HS-5 (cell line): ENCODE results near the gene MCRS1.

Experiments
- DNase-seq: peaks from one replicate; pipeline ENCODE4 v3.0.0-alpha.2; 2012; ENCODE audit warnings: low read depth

MCRS1 gene

DNA sequence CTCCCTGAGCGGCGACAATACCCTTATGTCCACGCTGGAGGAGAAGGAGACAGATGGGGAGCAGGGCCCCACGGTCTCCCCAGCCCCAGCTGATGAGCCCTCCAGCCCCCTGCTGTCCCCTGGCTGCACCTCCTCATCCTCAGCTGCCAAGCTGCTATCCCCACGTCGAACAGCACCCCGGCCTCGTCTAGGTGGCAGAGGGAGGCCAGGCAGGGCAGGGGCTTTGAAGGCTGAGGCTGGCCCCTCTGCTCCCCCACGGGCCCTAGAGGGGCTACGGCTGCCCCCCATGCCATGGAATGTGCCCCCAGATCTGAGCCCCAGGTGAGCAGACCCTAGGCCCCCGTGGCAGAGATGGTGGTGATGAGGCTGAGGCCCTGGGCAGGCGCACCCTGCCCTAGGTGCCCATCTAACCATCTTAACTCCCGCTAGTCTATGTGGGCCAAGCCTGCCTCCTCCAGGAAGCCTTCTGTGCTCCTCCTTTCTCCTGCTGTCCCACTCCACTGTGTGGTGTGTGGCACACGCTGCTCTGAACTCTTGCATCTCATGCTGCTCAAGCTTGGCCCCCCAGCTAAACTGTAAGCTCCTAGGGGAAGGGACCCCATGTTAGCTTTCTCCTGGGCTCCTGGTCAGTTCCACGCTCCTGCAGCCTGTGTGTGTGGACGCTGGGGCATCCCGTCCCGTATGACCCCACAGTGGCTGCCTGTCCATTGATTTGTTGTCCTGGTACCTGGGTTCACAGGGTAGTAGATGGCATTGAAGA, 12.1 kb downstream of the MCRS1 start:
- DNase-seq, result no peak

DNA sequence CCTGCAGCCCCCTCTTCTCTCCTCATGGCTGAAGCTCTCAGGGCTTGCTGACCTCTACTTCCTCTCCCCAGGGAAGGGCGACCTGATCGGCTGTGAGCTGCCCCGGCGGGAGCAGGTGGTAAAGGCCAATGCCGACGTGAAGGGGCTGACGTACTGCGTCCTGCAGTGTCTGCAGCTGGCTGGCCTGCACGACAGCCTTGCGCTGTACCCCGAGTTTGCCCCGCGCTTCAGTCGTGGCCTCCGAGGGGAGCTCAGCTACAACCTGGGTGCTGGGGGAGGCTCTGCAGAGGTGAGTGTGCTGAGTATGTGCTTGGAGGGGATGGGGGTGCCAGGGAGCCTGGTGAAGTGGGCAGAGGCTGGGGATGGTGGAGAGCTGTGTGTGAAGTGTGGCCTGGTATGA, 13.7 kb downstream of the MCRS1 start:
- DNase-seq, result no peak

DNA sequence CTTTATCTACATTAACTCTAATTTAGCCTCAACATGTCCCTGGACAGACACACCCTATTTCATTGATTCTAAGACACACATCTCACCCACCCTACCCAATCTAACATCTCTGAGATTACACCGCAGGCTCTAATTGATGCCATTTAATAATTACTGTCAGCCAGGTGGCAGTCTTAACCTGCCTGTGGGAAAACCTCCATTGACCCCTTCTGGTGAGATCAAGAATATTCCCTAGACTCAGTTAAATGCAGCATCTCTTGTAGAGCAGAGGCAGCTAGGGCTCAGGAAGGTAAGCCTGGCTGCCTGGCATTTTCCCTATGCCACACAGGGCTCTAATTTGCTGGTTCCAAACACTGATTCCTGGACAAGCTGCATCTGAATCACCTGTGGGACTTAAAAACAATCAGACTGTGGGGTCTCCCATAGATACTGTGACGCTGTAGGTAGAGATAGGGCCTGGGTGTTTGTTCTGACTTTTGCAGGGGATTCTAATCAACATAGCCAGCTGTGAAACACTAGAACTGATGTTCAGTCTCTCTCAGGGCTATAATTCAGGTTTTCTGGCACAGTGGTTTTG, 14.3 kb downstream of the MCRS1 start:
- DNase-seq, result no peak

DNA sequence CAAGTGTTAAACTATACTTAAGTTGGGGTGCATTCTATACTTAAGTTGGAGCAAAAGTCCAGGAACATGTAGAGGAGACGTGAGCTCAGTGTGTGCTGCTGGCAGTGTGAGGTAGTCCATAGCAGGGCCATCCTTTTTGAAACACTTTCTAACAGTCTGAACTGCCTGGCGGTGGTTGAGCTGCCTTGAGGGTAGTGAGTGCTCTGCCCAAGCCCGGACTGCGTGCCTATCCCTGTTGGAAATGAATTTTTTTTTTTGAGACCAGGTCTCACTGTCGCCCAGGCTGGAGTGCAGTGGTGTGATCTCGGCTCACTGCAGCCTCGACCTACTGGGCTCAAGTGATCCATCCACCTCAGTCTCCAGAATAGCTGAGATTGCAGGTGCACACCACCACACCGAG, 15.0 kb downstream of the MCRS1 start:
- no peak for DNase-seq

DNA sequence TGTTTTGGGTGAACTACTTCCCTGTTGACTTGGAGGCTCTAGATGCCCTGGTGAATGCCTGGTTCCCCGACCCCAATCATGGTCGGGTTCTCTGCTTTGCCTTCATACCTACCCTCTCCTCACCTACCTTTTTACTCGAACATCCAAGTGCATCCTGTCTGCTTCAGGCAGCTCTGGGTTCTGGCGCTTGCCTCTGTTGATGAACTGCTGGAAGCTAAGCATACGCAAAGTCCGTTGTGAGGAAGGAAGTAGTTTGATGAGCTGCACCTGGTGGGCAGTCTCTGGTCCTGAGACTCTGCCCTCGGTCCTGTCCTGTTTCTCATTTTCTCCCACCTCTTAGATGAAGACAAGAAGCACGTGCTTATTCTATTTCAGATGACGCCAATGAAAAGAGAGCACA, 15.5 kb downstream of the MCRS1 start:
- DNase-seq, result no peak

DNA sequence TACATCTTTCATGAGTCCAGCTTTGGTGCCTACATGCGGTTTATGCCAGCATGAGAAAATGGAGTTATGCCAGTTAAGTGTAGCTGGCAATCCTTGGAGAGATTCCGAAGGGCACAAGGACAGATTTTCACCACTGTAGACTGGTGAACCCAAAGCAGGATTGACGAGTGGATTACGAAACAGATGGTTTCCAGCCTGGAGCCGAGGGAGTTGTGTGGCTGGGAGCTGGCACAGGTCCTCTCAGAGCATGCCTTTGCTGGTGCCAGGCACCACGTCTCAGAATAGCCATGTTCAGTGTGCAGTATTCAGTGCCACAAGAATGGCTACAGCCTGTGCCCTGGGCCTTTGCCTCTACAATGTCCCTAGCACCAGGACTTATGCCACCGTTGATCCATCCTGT, 15.9 kb downstream of the MCRS1 start:
- no peak for DNase-seq

DNA sequence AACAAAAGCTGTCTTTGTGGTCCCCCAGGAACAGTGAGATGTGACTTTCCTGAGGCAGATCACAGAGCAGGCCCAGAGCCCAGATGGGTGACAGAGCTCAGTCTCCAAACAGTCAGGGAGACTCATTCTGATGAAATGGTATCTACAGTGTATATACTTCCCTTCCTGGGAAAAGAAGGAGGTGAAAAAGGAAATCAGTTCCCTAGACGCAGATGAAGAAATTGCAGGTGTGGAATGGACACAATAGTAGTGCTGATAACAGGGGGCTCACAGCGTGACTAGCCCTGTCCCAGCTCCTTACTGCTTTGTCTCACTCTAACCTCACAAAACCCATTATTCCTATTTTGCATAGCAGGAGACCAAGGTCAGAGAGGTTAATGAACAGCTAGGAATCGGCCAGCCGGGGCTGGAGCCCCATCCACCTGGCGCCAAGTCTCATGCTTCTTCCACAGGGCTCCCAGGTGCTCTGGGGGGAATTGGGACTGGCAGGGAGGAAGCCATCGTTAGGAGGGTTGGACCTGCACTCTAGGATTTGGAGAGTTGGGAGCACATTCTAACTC, 17.2 kb downstream of the MCRS1 start:
- no peak for DNase-seq

DNA sequence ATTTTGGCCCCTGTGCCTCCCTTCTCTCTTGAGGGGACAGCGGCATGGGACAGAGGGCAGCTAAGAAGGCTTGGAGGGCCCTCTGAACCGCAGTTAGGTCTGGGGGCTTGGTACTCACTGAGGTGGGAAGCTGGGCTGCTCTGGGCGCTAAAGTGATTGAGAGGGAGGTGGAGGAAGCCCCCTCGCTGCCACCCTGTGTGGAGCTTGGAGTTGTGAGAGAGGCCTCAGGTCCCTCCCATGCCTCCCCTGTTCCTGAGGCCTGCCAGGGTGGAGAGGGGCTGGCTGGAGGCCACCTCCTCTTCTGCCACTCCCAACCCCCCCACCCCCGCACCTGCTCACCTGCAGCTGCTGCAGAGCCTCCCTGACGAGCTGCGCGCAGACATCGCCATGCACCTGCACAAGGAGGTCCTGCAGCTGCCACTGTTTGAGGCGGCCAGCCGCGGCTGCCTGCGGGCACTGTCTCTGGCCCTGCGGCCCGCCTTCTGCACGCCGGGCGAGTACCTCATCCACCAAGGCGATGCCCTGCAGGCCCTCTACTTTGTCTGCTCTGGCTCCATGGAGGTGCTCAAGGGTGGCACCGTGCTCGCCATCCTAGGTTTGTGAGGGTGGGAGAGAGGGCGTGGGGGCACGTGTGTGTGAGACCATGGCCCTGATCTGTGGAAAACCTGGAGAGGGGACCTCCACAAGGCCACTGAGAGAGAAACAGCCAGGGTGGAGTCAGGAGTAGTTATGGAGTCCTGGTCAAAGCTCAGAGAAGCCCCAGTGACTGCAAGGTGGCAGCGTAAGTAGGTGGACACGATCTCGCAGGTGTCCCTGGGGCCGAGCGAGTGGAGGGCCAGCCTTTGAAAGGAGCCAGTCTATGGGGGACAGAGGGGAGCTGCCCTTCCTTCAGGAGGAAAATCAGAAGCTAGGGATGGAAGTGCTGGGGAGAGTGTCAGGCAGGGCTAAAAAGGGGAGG, 17.9 kb downstream of the MCRS1 start:
- DNase-seq, result no peak

DNA sequence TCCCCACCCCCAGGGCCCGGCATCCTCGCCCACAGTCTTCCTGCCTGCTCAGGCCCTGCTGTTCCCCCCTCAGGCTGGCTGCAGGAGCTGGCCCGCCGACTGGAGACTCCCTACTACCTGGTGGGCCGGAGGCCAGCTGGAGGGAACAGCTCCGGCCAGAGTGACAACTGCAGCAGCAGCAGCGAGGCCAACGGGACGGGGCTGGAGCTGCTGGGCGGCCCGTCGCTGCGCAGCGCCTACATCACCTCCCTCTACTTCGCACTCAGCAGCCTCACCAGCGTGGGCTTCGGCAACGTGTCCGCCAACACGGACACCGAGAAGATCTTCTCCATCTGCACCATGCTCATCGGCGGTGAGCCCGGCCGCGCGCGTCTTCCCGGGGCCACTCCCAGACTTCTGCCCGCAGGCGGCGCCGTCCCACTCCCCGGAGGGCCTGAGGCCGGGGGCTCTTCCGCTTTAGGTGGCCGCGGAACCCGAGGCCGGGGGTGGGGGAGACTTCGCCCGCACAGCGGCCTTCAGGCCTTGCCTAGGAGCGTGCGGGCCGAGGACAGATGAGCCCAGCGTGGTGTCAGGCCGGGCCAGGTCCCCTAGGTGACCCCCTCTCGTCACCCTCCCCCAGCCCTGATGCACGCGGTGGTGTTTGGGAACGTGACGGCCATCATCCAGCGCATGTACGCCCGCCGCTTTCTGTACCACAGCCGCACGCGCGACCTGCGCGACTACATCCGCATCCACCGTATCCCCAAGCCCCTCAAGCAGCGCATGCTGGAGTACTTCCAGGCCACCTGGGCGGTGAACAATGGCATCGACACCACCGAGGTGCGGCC, 18.9 kb downstream of the MCRS1 start:
- DNase-seq, result no peak

DNA sequence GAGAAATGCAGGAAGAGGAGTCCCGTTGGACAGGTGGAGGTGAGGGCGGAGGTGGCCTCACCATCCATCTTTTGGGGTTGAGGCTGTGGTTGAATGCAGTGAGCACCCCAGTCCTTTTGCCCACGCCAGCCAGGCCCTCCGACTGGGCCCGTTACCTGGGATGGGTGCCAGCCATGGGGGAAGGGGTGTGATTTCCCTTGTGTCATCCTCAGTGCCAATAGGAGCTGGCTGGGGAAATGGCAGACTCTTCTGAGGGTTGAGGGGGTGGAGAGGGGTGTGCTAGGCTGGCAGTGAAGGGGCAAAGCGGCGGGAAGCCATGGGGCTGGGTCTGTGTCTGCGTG, 19.5 kb downstream of the MCRS1 start:
- DNase-seq, result no peak

DNA sequence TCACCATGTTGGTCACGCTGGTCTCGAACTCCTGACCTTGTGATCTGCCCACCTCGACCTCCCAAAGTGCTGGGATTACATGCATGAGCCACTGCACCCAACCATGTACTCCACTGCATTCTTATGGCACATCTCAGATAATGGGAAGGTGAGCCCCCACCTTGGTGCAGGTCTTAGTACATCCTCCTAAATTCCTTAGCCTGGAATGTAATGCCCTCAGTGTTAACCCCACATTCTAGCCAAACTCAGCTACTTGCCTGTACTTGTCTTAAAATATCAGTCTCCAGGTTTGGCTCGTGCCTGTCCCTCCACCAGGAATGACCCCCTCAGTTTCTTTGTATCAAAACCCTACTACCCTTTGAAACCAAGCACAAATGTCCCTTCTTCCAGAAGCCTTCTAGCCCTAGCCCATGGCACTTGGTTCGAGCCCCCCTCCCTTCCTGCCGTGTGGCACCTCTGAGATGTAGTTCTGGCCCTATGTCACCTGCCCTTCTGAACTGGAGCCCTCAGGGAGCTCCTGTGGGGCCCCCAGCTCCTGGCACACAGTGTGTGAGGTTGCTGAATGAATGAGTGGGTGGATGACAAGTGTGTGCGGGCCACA, 20.8 kb downstream of the MCRS1 start:
- no peak for DNase-seq

DNA sequence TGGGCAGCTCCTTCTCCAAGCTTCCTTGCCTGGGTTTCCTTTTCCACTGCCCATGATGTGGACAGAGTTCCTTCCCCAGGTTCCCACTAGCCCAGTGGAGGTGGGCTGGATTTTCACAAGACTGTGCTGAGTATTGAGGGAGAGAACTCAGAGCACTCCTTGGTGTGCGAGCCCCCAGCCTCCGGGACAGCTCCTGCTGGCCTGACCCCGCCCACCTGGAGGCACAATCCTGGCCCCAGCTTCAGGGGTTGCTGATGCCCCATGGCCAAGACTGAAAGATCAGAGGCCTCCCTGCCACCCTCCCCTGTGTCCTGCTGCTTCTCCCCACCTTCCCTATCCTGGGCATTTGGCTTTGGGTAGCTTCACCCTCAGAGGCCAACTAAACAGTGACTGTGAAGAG, 21.5 kb downstream of the MCRS1 start:
- DNase-seq, result no peak

DNA sequence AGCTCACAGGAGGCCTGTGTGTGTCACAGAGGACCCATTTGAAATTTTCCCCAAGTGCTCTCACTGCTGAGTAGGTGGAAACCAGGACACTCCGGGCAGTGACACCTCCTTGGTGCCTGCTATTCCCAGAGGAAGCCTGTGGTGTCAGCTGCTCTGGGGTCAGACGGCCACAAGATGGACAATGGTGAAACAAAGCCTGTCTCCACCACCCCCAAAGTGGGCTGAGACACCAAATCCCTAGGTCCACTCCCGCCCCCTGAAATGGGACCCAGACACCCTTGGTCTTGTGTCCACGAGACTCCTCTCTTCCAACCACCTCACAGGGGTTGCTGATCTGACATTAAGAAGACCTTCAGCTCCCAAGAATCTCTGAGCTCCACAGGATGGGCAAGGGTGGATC, 22.1 kb downstream of the MCRS1 start:
- no peak for DNase-seq

DNA sequence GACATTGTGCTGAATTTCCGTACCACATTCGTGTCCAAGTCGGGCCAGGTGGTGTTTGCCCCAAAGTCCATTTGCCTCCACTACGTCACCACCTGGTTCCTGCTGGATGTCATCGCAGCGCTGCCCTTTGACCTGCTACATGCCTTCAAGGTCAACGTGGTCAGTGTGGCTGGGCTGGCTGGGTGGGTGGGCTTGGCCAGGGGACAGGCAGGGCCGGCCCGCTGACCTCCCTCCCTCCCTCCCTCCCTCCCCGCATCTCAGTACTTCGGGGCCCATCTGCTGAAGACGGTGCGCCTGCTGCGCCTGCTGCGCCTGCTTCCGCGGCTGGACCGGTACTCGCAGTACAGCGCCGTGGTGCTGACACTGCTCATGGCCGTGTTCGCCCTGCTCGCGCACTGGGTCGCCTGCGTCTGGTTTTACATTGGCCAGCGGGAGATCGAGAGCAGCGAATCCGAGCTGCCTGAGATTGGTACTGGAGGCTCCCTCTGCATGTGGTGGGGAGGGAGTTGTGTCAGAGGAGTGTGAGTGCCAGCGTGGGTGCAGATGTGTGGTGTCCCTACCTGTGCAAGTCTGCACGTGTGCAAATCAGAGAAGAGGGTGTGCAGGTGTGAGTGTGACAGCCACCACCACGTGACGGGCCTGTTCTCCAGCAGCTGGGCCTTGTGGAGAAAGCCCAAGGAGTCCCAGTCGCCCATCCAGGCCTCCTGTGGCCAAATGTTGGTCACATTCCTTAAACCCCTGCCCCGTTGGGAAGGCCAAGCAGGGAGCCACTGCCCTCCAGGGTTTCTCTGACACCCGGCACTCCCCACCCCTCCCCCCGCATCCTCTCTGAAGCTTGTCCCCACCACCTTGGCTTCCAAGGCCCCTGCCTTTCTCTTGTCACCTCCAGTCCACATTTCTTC, 23.8 kb downstream of the MCRS1 start:
- DNase-seq, result no peak

DNA sequence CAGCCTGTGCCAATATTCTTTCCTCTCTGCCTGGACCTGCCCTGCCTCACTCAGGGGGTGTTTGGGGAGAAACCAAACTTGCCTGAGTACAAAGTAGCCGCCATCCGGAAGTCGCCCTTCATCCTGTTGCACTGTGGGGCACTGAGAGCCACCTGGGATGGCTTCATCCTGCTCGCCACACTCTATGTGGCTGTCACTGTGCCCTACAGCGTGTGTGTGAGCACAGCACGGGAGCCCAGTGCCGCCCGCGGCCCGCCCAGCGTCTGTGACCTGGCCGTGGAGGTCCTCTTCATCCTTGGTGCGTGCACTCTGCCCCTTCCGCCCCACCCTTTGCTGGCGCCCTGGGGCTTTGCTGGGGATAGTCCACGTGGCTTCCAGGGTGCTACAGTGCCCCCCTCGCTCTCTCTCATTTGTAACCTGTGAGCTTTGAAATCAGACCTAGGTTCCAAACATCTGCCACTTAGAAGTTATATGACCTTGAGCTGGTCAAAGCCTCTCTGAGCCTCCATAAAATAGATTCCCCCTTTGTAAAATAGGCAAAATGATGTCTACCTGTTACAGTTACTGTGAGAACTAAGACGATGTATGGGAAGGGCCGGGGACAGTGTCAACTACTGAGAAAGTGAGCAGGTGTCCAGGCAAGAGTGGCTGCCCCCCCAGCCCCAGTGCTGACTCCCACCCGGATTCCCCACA, 24.6 kb downstream of the MCRS1 start:
- DNase-seq, result no peak

DNA sequence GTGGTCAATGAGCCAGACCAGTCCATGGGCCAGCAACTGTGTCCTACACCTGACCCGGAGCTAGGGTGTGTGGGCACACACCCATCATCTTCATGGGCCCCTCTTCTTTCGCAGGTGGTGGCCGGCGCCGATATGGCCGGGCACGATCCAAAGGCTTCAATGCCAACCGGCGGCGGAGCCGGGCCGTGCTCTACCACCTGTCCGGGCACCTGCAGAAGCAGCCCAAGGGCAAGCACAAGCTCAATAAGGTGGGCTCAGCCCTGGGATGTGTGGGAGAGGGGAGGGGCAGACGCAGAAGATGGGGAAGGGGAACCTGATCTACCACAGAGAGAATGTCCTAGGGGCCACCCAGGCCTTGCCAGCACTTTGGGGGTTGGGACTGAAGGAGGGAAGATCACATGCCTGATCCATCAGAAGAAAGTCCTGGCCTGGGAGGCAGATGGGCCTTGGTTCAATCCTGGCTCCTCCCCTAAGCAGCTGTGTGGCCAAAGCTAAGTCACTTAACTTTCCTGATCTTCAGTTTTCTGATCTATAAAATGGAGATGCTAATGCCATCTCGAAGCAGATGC, 25.3 kb downstream of the MCRS1 start:
- DNase-seq, result no peak

DNA sequence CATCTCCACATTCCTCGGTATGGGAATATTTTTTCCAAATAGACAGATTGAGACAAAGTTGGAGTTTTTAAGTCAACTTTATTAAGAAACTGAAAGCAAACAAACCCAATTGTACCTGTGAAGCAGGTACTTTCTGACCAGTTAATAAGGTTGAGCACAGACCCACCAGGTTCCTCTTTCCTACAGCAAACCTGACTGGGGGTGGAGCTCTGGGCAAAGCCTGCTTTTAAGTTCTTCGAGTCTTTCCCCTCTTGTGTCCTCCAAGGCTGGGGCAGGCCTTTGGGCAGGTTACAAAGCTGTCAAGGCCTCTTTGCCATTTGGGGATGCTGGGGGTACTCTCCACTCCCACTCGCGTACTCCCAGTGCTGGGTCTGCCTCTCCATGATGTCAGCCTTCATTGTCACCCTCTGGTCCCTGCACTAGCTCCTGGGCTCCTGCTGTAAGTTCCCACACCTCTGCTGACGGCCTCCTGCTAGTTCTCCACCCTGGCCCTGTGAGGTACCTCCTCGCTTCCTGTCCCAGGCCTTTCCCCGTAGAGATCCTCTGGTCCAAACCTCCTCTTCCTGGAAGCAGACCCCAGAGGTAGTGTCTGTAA, 25.9 kb downstream of the MCRS1 start:
- DNase-seq, result no peak

DNA sequence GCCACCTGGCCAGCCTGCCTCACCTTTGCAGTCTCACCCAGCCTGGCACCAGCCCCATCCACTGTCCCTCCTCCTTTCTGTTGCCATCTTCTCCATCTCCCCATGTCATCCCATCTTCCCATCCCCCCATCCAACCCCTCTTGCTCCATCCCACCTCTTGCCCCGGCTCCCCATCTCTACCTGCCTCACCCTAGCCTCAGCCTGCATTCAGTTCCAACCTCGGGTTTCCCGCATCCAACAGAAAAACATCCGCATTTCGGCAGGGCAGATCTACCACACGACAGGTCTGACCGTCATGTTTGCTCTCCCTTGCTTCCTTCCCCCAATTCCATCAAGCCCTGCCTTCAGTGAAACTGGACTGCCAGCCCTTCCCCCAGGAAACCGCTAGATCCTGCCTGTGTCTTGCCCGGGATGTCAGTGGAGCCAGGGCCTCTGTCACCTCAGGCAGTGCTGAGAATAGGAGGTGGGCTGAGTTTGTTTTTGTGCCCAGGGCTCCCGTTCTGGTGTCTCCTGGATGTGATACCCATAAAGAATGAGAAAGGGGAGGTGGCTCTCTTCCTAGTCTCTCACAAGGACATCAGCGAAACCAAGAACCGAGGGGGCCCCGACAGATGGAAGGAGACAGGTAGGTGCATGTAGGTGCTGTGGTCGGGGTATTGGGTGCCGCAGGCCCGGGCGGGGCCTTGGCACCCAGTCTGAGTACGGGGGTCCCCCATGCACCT, 26.6 kb downstream of the MCRS1 start:
- no peak for DNase-seq
